HFF-Myc (cell line): ENCODE results near the gene MTRFR.
"Not testable (repeated sequence)": the region's sequence is repeated elsewhere in the genome, so short reads cannot be mapped to it uniquely, and the experiment has no call there.

Experiments
- DNase-seq: peaks from one replicate; pipeline ENCODE4 v3.0.0-alpha.2; 2011; ENCODE audit warnings: low read depth; ENCODE audit errors: extremely low read depth
- H3K4me3 ChIP-seq: replicated peaks from 2 replicates; pipeline ENCODE4 v1.5.1; 2011; ENCODE audit warnings: low read depth, mild to moderate bottlenecking, control low read depth, low read length
- CTCF ChIP-seq: IDR thresholded peaks from 2 replicates; pipeline ENCODE4 v1.5.1; 2012; ENCODE audit warnings: mild to moderate bottlenecking, low read depth, low read length, control low read depth; ENCODE audit errors: missing control alignments

MTRFR gene

GRCh38 chr12:123250471-123251383 is 17.5 kb downstream of the MTRFR start:
- no peak overlapping the region for H3K4me3 ChIP-seq
- no peak for DNase-seq
- TF ChIP-seq CTCF, result no peak

DNA sequence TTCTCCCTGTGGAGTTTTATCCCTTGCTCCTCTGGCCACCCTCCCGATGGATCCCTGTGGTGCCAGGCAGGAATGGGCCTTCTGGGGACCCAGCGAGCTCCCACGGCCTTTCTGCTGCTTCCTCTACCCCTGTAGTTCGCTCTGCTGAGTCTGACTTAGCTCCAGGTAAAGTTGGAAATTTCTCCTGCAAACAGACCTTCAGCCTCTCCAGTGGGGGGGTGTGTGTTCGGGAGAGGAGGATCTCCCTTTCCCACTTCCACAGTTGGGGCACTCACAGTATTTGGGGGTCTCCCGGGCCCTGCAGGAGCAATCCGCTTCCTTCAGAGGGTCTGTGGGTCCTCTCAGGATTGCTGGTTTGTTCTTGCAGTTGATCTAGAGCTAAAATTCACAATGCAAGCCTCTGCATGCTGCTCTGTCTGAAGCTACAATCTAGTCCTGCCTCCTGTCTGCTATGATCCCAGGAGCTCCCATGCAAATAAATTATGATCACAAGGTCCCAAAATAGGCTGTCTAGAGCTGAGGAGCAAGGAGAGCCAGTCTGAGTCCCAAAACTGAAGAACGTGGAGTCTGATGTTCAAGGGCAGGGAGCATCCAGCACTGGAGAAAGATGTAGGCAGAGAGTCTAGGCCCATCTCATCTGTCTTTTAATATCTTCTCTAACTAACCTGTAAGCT is 18.3 kb downstream of the MTRFR start:
- DNase-seq, result no peak
- no peak for TF ChIP-seq CTCF
- no peak overlapping the region for H3K4me3 ChIP-seq

DNA sequence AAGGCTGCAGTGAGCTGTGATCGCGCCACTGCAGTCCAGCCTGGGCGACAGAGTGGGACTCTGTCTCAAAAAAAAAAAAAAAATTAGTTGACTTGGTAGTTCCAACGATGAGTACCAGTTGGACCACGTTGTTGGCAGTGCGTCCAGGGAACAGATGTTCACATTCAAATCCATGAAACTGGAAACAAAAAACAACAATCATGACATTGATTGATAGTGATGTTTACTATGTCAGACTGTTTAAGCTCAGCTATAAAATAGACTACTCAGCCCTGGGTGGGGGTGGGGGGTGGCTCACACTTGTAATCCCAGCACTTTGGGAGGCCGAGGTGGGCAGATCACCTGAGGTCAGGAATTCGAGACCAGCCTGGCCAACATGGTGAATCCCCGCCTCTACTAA is 19.1 kb downstream of the MTRFR start:
- H3K4me3 ChIP-seq, DNase-seq: not testable (repeated sequence)

DNA sequence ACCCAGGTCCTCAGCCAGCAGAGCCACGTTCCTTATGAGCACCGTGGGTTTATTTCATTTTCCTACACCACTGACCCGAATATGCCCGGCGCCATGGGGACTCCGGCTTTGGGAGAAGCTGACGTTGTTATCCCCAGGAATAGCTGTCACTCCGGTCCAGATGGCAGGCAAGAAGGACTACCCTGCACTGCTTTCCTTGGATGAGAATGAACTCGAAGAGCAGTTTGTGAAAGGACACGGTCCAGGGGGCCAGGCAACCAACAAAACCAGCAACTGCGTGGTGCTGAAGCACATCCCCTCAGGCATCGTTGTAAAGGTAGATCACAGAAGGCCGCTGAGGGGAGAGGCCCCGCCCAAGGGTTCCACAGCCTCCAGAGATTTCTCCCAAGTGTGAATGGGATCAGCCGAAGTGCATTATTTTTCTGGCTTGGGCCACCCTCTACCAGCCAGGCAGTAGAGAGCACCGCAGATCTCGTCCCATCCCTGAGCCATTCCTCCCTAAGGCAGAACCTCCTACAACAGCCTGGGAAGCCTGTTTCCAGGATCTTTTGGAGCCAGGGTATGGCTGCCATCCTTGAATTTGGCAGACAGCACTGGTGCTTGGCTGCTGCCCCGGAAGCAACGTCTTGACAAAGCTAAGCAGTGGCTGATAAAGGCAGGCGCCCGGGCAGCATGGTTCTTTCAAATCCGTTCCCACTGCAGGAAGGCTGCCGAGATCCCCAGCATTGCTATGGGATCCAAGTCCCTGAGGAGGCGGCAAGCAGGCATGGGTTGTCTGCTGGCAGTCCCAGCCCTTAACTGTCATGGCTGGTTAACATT is 20.6 kb downstream of the MTRFR start:
- no peak for TF ChIP-seq CTCF
- no peak for DNase-seq
- H3K4me3 ChIP-seq, result no peak overlapping the region

DNA sequence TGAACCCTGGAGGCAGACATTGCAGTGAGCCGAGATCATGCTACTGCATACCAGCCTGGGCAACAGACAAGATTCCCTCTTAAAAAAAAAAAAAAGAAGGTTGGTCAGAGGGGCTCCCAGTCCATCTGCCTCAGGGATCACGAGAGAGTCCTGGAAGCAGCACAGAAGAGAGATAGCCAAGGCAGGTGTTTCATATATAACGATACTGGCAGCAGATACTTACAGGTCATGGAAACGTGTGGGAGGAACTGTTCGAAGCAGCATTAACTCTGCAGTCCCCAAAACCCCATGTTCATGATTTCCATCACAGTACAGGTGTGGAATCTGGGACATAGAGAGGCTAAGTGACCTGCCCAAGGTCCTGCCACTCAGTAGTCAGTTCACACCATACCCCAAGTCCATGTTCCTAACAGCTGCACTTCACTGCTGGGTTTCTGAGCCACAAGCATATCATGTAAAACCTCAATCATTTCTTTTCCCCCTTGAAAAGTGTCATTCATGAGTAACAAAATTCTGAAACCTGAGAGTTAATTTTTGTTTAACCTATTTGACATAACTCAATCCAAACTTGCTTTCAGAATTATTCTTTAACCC is 21.7 kb downstream of the MTRFR start:
- TF ChIP-seq CTCF, result no peak
- H3K4me3 ChIP-seq, result no peak overlapping the region
- no peak for DNase-seq

DNA sequence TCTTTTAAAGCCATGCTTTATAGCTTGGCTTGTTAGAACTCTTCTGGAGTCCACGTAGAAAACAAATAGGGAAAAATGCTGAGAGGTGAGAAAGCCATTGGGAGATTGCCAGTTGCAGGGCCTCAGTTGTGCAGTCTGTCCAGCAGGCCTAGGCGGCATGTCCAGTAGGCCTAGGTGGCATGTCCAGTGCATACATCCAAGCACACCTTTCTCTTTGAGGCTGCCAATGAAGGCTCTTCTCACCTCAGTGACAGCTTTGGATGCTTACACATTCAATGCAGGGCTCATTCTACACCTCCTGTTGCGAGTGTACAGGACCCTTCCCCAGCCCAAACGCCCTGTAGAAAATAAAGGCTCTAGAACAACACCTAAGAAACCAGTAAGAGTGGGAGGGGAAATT is 25.4 kb downstream of the MTRFR start:
- no peak for TF ChIP-seq CTCF
- no peak for DNase-seq
- H3K4me3 ChIP-seq, result no peak overlapping the region

- H3K4me3 ChIP-seq, result no peak overlapping the region
- TF ChIP-seq CTCF, result no peak
- no peak for DNase-seq
Measured at GRCh38 chr12:123260081-123260480, 26.8 kb downstream of the MTRFR start.
